H1 (cell line): ENCODE data around the gene FOXN3. TPM values are rescaled to one million over a fixed set of nuclear protein-coding genes. Genes with fewer than 3 reads are reported as not detected.

Source experiments
- CTCF ChIA-PET: fragments of 300-600 bp; sonication (Branson Sonifier 250); formaldehyde crosslinking; loops from one replicate; lab custom pipeline; 2021; ENCODE audit not compliant: partially characterized antibody; lab: Charles Lee
- POLR2A ChIA-PET: fragments of 300-600 bp; sonication (Branson Sonifier 250); formaldehyde crosslinking; loops from one replicate; lab custom pipeline; 2021; ENCODE audit warnings: inconsistent platforms; ENCODE audit not compliant: partially characterized antibody; lab: Charles Lee
- DNase-seq, 2 experiments: peaks; one replicate each; pipeline versions ENCODE4 v3.0.0 to v3.0.0-alpha.2; 2010 to 2022; ENCODE audit warnings: low spot score in 2 of 2, low read depth in 1 of 2, mixed read lengths in 1 of 2
- FAIRE-seq: peaks from 2 replicates; lab custom pipeline; 2011; peaks lifted over from hg19 to GRCh38; lab: Jason Lieb, UNC
- H2AFZ ChIP-seq: 2 replicates; pipeline ENCODE4 v1.8.1; 2012; ENCODE audit warnings: low read length, inconsistent platforms
- H2AK5ac ChIP-seq: 2 replicates; pipeline ENCODE4 v1.6.1; 2013; ENCODE audit warnings: low read depth, low read length
- H2BK120ac ChIP-seq: replicated peaks from 2 replicates; pipeline ENCODE3; 2013; ENCODE audit warnings: low read depth, low read length, inconsistent platforms
- H2BK12ac ChIP-seq: 2 replicates; pipeline ENCODE4 v1.6.1; 2013; ENCODE audit warnings: low read depth, low read length
- H2BK15ac ChIP-seq: 2 replicates; pipeline ENCODE4 v1.6.1; 2013; ENCODE audit warnings: low read length
- H2BK20ac ChIP-seq: 2 replicates; pipeline ENCODE4 v1.6.1; 2013; ENCODE audit warnings: low read length
- H2BK5ac ChIP-seq: 2 replicates; pipeline ENCODE4 v1.6.1; 2013; ENCODE audit warnings: low read depth, low read length
- H3K14ac ChIP-seq: 2 replicates; pipeline ENCODE4 v1.6.1; 2013; ENCODE audit warnings: inconsistent platforms; ENCODE audit not compliant: insufficient read length
- H3K18ac ChIP-seq: 2 replicates; pipeline ENCODE4 v1.6.1; 2013; ENCODE audit warnings: low read length; ENCODE audit errors: extremely low read depth
- H3K23ac ChIP-seq: 2 replicates; pipeline ENCODE4 v1.6.1; 2013; ENCODE audit warnings: inconsistent platforms; ENCODE audit not compliant: insufficient read length
- H3K23me2 ChIP-seq: 2 replicates; pipeline ENCODE4 v1.6.1; 2013; ENCODE audit warnings: low read depth, low read length
- H3K27ac ChIP-seq: 2 replicates; pipeline ENCODE4 v1.6.1; 2011; ENCODE audit warnings: low read depth, low read length, inconsistent platforms
- H3K27me3 ChIP-seq, 4 experiments: replicated peaks in 1 of 4; 1 replicate in 1 of 4; 2 replicates in 3 of 4; pipeline versions ENCODE4 v1.6.1 to v1.8.1; 2011 to 2013; ENCODE audit warnings: low read length in 3 of 4, mild to moderate bottlenecking in 3 of 4, inconsistent platforms in 2 of 4, mixed read lengths in 2 of 4, moderate library complexity in 1 of 4; ENCODE audit not compliant: control insufficient read depth in 3 of 4, insufficient read depth in 3 of 4; ENCODE audit errors: extremely low read depth in 1 of 4
- H3K36me3 ChIP-seq, 4 experiments: 2 replicates each; pipeline versions ENCODE4 v1.6.1 to v1.8.1; 2011 to 2013; ENCODE audit warnings: mild to moderate bottlenecking in 4 of 4, low read length in 3 of 4, moderate library complexity in 2 of 4, control low read depth in 1 of 4, inconsistent platforms in 1 of 4; ENCODE audit not compliant: insufficient read depth in 4 of 4, control insufficient read depth in 2 of 4
- H3K4ac ChIP-seq: replicated peaks from 2 replicates; pipeline ENCODE3; 2013; ENCODE audit warnings: low read length, low read depth, mixed read lengths, inconsistent platforms; ENCODE audit not compliant: insufficient read length
- H3K4me1 ChIP-seq, 4 experiments: replicated peaks in 1 of 4; 1 replicate in 1 of 4; 2 replicates in 3 of 4; pipeline versions ENCODE4 v1.6.1 to v1.8.1; 2011 to 2013; ENCODE audit warnings: low read length in 3 of 4, inconsistent platforms in 2 of 4, mixed read lengths in 1 of 4; ENCODE audit not compliant: insufficient read depth in 4 of 4, control insufficient read depth in 3 of 4
- H3K4me2 ChIP-seq, 2 experiments: 2 replicates each; pipeline versions ENCODE4 v1.6.1 to v1.8.1; 2011 to 2013; ENCODE audit warnings: low read depth in 2 of 2, low read length in 2 of 2, control low read depth in 1 of 2, inconsistent platforms in 1 of 2, mild to moderate bottlenecking in 1 of 2; ENCODE audit not compliant: insufficient read depth in 1 of 2
- H3K4me3 ChIP-seq, 4 experiments: fragments of 200-600, 300-600 bp in 1 of 4; sonication (generic), shearing (Covaris generic), sonication (Bioruptor Twin) in 1 of 4; 2 replicates each; pipeline versions ENCODE4 v1.5.1 to v1.8.1; 2011 to 2016; ENCODE audit warnings: low read length in 4 of 4, low read depth in 3 of 4, control low read depth in 2 of 4, inconsistent platforms in 2 of 4, mild to moderate bottlenecking in 2 of 4, mixed read lengths in 1 of 4, moderate library complexity in 1 of 4; ENCODE audit not compliant: insufficient read depth in 2 of 4; ENCODE audit errors: extremely low read depth in 1 of 4
- H3K56ac ChIP-seq: replicated peaks from 2 replicates; pipeline ENCODE3; 2013; ENCODE audit warnings: low read depth, mild to moderate bottlenecking, mixed read lengths, low read length, inconsistent platforms; ENCODE audit not compliant: insufficient read length
- H3K79me1 ChIP-seq: 2 replicates; pipeline ENCODE4 v1.6.1; 2013; ENCODE audit warnings: low read depth, low read length, control low read depth
- H3K79me2 ChIP-seq, 2 experiments: 2 replicates each; pipeline versions ENCODE4 v1.6.1 to v1.8.1; 2012 to 2013; ENCODE audit warnings: low read length in 2 of 2, mild to moderate bottlenecking in 2 of 2, inconsistent platforms in 1 of 2; ENCODE audit not compliant: insufficient read depth in 2 of 2, control insufficient read depth in 1 of 2
- H3K9ac ChIP-seq, 4 experiments: replicated peaks in 1 of 4; 1 replicate in 1 of 4; 2 replicates in 3 of 4; pipeline versions ENCODE4 v1.6.1 to v1.8.1; 2011 to 2013; ENCODE audit warnings: low read depth in 3 of 4, low read length in 3 of 4, control low read depth in 2 of 4, mild to moderate bottlenecking in 2 of 4, moderate library complexity in 2 of 4, inconsistent platforms in 1 of 4; ENCODE audit errors: extremely low read depth in 1 of 4
- H3K9me3 ChIP-seq, 2 experiments: 2 replicates each; pipeline versions ENCODE4 v1.6.1 to v1.8.1; 2012 to 2013; ENCODE audit warnings: mild to moderate bottlenecking in 2 of 2, moderate library complexity in 2 of 2, control low read depth in 1 of 2, inconsistent platforms in 1 of 2, low read depth in 1 of 2, low read length in 1 of 2, mixed read lengths in 1 of 2; ENCODE audit not compliant: insufficient read depth in 2 of 2
- H4K20me1 ChIP-seq, 2 experiments: replicated peaks in 1 of 2; 2 replicates each; pipeline versions ENCODE3 to v1.8.1; 2011 to 2013; ENCODE audit warnings: inconsistent platforms in 2 of 2, low read length in 2 of 2, mild to moderate bottlenecking in 1 of 2; ENCODE audit not compliant: insufficient read depth in 2 of 2, control insufficient read depth in 1 of 2
- H4K5ac ChIP-seq: 2 replicates; pipeline ENCODE4 v1.6.1; 2013; ENCODE audit warnings: low read length, low read depth, mixed read lengths, inconsistent platforms; ENCODE audit not compliant: insufficient read length
- H4K8ac ChIP-seq: 2 replicates; pipeline ENCODE4 v1.8.0; 2013; ENCODE audit warnings: mild to moderate bottlenecking, moderate library complexity, low read length, inconsistent platforms; ENCODE audit not compliant: insufficient read depth; ENCODE audit errors: extremely low read depth
- H4K91ac ChIP-seq: replicated peaks from 2 replicates; pipeline ENCODE3; 2013; ENCODE audit warnings: low read length, mixed read lengths, inconsistent platforms; ENCODE audit not compliant: insufficient read length
- EP300 ChIP-seq, 2 experiments: IDR thresholded peaks; 1 replicate in 1 of 2; 2 replicates in 1 of 2; pipeline ENCODE4 v1.6.1; 2011 to 2012; ENCODE audit warnings: low read depth in 2 of 2, low read length in 2 of 2, mild to moderate bottlenecking in 2 of 2, borderline replicate concordance in 1 of 2, inconsistent platforms in 1 of 2, moderate library complexity in 1 of 2
- FOSL1 ChIP-seq: IDR thresholded peaks from 2 replicates; pipeline ENCODE4 v1.6.1; 2011; ENCODE audit warnings: mild to moderate bottlenecking, low read depth, low read length, moderate library complexity; ENCODE audit not compliant: insufficient read depth
- GABPA ChIP-seq: IDR thresholded peaks from 2 replicates; pipeline ENCODE4 v1.6.1; 2011; ENCODE audit warnings: mild to moderate bottlenecking, low read length, moderate library complexity, borderline replicate concordance; ENCODE audit not compliant: insufficient read depth
- JUN ChIP-seq: IDR thresholded peaks from 2 replicates; pipeline ENCODE4 v1.6.1; 2011; ENCODE audit warnings: low read depth, mild to moderate bottlenecking, improper control_type of control experiment, low read length
- JUND ChIP-seq: IDR thresholded peaks from 2 replicates; pipeline ENCODE4 v1.6.1; 2011; ENCODE audit warnings: mild to moderate bottlenecking, improper control_type of control experiment, low read length
- TAF7 ChIP-seq: optimal IDR thresholded peaks from 2 replicates; pipeline ENCODE3; 2011; ENCODE audit warnings: low read depth, mild to moderate bottlenecking, inconsistent platforms, low read length, moderate library complexity, borderline replicate concordance
- TBP ChIP-seq: IDR thresholded peaks from 2 replicates; pipeline ENCODE4 v1.6.1; 2011; ENCODE audit warnings: low read depth, low read length, improper control_type of control experiment
- USF2 ChIP-seq: IDR thresholded peaks from 2 replicates; pipeline ENCODE4 v1.6.1; 2011; ENCODE audit warnings: low read length, improper control_type of control experiment
- ZNF274 ChIP-seq: IDR thresholded peaks from 2 replicates; pipeline ENCODE4 v1.7.0; 2012; ENCODE audit warnings: low read length, borderline replicate concordance; ENCODE audit errors: extremely low read depth
- WGBS, 2 experiments: shearing (Covaris generic) in 1 of 2; methylation state at CpG; one replicate each; pipeline versions ENCODE4 v1.1.6 to v1.1.7; 2013 to 2015; ENCODE audit warnings: low lambda C conversion rate in 2 of 2, mixed read lengths in 2 of 2, inconsistent platforms in 1 of 2, low coverage in 1 of 2, missing lambda C conversion rate in 1 of 2; ENCODE audit not compliant: insufficient replicate concordance in 2 of 2, insufficient coverage in 1 of 2, insufficient read length in 1 of 2; ENCODE audit errors: extremely low coverage in 1 of 2, missing lambda C conversion rate in 1 of 2; 5-methylcytosine and 5-hydroxymethylcytosine counted together
- polyA plus RNA-seq, 7 experiments: library from polyadenylated mRNA; depleted of rRNA in 3 of 7; stranded (reverse) in 5 of 7; unstranded in 2 of 7; fragments of >200 nt in 5 of 7; fragments of 200-250 nt in 2 of 7; gene quantifications; 1 replicate in 5 of 7; 2 replicates in 1 of 7; 4 replicates in 1 of 7; pipeline versions ENCODE4 v1.2.1 to v1.2.3, GENCODE V29; 2011 to 2013; ENCODE audit warnings: missing spikeins in 2 of 7, mixed read lengths in 2 of 7
- total RNA-seq: library from RNA; stranded (reverse); fragmentation: NEBNext Ultra II Directional; extraction: Animal tissue kit (Norgen Biotek cat#: 25700); gene quantifications from 2 replicates; pipeline ENCODE4 v1.2.1, GENCODE V29; 2021

FOXN3 gene
- total and polyA plus RNA-seq, 2 of the 8 experiments (the other 6 are each of a cell fraction or from before 2014, with no cell fraction given): 52.6 to 178 TPM

DNA sequence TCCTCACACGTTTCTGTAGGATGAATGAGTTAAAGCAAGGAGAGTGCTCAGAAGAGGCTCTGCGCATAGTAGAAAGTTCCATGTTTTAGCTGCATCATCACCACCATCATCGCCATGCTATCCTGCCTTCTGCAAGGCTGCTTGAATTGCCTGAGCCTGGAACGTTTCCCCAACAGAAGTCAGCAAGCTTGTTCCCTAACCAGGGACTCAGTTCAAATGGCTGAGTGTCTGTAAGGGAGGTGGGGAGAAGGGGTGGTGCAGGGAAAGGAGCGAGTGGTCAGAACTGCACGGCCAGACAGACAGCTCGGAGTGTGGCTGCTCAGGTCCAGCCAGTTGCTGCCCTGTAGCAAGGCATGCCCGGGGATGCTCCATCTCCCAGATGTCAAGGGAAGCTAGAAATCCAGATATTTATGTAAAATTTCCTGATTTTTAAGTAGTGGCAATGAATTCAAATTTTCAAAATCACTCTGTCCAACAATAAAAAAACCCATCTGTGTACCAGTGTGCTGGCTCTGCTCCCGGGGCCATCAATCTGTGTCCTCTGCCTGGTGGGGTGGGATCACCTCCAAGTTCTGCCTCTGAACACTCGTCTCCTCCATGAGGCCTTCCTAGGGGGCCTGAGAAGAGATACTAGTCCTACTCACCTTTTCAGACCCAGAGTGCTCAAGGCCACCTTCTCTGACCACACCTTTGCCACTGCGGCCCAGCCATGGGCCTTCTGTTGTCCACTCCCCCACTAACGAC is 162.7 kb downstream of the FOXN3 start:
- Histone ChIP-seq H3K27ac (no peak overlapping the region), H2BK12ac (no peak overlapping the region), H3K4me1 (peaks cover 0 to 13% (median 6%) of the 10 kb centered on the region in 4 experiments; a peak in 4 of 7 replicates), H2AFZ (no peak overlapping the region), H3K4ac (no peak overlapping the region), H3K79me2 (peaks cover 6 to 93% of the 10 kb centered on the region in 2 experiments), H4K20me1 (peaks cover 9 to 13% of the 10 kb centered on the region in 2 experiments), H4K91ac (no peak overlapping the region), H3K18ac (no peak overlapping the region), H3K23me2 (no peaks in the 10 kb centered on the region), H3K9ac (no peak overlapping the region; a peak in 1 of 7 replicates), H4K5ac (no peak overlapping the region), H3K56ac (no peak overlapping the region), H2BK20ac (no peak overlapping the region), H3K27me3 (no peaks in the 10 kb centered on the region), H4K8ac (no peak overlapping the region), H3K14ac (no peak overlapping the region), H3K36me3 (peaks cover 0 to 9% (median 3%) of the 10 kb centered on the region in 4 experiments; a peak in 5 of 8 replicates), H2BK5ac (no peak overlapping the region; the same call in 1 of the 2 replicates), H2BK15ac (no peak overlapping the region), H3K4me2 (no peak overlapping the region), H3K79me1 (peaks cover 14% of the 10 kb centered on the region; the same call in 1 of the 2 replicates), H2BK120ac (no peak overlapping the region), H2AK5ac (no peak overlapping the region), H3K9me3 (no peaks in the 10 kb centered on the region), H3K23ac (no peak overlapping the region), H3K4me3 (no peak overlapping the region)
- WGBS, 2 experiments: 90% methylated on average over 12 of the region's 12 CpGs; no CpG with 5 or more reads in 1 of the 2 experiments
- DNase-seq: no peak
- no peak for FAIRE-seq
- POLR2A ChIA-PET: interaction anchor here (1.1 to 1.6 kb wide), 2 partner anchors 9 to 40 kb away, joined by 3 to 4 read pairs; no protein-coding TSS in a partner anchor
- CTCF ChIA-PET: interaction anchor here (0.8 to 2.5 kb wide), 6 partner anchors 11 to 228 kb away, joined by 3 to 6 read pairs (median 3); no protein-coding TSS in a partner anchor
- no peak for TF ChIP-seq EP300 (IDR thresholded peaks at IDR 0.05; ENCODE audit: borderline replicate concordance in 1 of 2, low read depth in 2 of 2, low read length in 2 of 2)
- TF ChIP-seq GABPA: no peak
- no peak for TF ChIP-seq JUND
- no peak for TF ChIP-seq ZNF274
- no peak for TF ChIP-seq TAF7
- TF ChIP-seq USF2: no peak
- no peak for TF ChIP-seq FOSL1
- no peak for TF ChIP-seq TBP
- no peak for TF ChIP-seq JUN
